GM21528 (cell line): ENCODE measurements around the gene DGKQ.

ENCODE experiments used
- ATAC-seq: cut with Tn5 transposase; IDR thresholded peaks from one replicate; pipeline ENCODE4 v1.9.1; 2021; ENCODE audit warnings: mild to moderate bottlenecking, moderate library complexity; ENCODE audit not compliant: unreplicated experiment, low FRiP score

Gene DGKQ

DNA sequence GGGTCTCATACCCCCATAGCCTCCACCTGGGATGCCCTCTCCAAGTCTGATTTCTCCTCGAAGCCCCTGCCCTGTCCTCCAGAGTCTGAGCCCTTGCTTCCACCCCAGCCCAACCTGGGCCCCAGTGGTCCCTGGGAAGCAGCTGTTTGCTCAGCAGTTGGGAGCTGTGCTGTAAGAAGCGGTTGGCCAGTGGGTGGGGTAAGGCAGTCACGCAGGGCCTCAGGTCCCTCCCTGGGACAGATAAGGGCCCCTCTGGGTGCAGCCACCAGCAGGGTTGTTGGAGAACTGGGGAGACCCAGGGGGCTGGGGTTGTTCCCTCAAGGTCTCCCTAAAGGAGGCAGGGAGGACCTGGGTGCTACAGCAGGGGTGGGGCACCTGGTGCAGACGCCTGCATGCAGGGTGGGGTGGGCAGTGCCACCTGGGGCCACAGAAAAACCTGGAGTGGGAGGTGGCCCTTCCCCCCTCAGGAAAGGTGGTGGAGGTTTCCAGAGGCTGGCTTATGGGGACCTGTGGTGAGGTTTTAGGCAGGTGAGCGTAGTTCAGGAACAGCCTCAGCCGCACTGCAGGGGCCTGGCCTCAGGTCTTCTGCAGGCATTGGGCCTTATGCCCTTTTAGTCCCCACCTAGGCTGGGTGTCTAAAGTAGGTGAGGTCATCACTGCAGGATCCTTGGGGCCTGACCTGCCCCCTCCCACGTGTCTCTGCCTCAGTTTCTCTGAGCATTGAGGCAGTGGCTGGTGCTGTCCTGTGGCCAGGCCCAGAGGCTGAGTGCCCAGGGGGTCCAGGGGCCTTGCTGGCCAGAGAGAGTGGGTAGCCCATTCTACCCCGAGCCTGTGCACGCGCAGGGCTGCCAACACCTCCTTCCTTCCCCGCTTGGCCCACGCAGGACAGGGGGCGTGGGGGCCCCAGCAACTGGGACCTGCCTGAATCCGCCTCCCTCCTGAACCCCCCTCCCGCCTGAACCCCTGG is 22.9 kb upstream of the DGKQ start:
- no peak for ATAC-seq

GRCh38 chr4:995311-996026 is 22.1 kb upstream of the DGKQ start:
- no peak for ATAC-seq

DNA sequence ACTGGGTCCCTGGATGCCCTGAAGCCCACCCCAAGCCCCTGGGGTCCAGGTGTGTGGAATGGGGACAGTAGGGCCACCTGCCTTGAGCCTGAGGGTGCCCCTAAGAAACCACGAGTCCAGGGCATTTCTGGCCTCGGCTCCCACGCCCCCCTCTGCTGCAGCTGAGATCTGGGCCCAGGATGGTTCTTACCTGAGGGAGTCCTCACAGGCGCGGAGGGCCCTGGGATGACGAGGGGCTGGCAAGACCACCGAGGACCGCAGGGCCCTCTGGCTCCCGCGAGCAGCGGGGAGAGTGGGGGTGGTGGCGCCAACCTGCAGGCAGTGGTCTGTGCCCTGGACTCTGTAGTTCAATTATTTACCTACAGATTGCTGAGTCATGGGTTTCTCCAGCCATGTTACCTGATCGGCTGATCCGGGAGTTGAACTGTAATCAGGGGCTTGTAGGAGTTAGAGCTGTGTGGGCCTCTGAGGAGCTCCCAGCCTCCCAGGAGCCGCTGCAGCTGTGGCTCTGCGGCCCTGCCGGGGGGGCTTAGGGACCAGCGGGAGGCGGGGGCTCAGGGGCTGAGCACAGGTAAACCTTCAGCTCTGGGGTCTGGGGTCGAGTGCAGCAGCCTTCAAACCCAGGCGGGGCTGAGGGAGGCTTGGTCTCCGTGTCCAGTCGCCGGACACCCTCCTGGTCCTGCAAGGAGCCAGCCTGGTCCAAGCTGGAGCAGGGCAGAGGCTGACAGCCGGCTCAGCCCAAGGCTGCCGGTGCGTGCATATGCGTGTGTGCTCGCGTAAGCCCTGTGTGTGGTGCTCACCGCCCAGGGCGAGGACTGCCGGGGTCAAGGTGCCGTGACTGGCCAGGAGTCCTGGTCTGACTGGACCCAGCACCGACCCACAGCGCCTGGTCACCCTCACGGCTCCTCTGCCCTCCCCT is 20.0 kb upstream of the DGKQ start, which contains the start of gene SLC26A1:
TSS of gene SLC26A1 (minus strand) at position 294 of the 919 bp plus-strand sequence. CDS start 1,701 bp downstream, outside the sequence.
- ATAC-seq = no peak

DNA sequence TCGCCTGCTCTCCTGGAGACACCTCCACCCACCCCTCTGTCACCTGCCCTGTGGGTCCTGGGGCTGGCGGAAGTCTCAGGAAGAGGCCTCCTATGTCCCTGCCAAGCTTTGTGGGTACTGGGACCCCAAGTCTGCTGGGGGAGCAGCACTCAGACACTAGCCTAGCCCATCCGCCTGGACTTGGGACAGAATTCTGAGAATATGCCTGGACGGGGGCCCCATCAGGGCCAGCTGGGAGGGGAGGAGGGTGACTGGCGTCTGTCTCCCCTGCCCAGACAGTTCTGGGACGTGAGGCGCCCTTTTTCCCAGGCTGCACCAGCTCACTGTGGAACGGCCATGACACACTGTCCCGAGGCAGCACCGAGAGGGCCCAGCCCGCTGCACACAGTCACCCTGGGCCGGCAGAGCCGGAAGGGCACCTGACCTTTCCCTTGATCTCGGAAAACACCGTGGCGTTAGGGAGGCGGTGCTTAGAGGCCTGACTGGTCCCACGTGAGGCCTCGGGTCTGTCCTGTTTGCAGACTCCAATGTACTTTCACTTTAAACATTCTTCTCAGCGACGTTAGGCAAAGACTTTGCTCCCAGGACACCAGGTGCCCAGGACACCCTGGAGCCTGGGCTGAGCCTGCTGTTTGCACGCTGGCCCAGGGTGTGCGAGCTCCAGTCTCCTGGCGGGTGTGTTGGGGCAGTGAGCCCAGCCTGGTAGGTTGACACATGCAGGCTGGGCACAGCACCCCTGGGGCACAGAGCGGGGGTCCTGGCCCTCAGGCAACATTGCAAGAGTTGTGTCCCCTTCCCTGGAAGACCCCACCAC is 19.1 kb upstream of the DGKQ start:
- no peak for ATAC-seq

DNA sequence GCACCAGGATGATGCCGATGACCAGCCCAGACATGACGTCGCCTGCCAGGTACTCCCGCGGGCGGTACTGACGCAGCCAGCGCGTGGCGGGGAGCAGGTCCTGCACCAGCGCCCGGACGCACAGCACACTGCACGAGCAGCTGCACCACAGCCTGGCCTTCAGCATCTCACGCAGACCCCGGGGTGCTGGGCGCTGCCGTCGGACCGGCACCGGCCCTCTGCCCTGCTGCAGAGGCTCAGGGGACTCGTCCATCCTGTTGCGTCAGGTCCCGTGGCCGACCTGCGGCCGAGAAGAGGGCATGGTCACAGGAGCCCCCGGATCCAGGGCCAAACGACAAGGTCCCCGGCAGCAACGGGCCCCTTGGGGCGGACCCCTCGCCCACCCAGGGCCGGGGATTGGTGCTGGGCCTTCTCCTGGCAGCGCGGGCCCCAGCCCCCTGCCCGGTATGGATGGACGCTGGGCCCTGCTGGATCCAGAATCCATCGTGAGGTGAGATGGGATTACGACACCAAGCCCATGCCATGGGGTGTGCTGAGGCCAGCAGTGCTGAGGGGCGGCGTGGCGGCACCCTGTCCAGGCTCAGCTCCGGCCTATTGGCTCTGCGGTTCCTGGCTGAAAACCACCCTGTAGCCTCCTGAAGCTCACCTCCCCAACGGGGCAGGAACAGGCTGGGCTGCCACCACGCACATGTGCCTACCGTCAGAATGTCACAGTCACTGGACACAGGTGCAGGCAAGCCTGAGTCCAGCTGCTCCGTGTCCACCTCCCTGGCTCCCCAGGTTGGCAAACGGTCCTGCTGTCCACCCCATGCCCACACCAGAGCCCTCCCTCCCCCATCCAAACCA is 18.3 kb upstream of the DGKQ start:
- no peak for ATAC-seq

DNA sequence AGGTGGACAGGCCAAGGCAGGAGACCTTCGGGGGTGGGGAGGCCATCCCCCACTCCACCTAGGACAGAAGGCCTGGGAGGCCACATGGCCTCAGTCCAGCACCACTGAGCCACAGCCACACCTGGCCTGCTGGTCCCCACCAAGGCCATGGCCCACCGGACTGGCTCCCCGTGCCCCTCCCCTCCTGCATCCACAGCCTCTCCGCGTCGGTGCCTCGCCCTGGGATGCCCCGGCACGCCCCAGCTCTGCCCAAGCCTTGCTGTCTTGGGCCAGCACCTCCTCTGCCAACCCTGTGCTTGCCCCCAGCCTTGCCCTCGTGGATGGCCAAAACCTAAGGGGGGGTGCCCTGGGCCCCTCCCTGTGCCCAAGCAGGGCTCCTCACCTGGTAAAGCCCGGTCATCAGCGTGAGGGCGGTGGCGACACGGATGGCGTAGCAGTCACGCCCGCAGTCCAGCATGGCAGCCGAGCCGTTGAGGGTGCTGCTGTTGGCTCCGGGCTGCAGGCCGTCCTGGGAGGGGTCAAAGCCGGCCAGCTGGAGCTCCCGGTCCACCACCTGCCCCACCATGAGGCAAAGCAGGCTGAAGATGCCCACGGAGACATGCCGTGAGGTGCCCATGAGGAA is 17.5 kb upstream of the DGKQ start:
- no peak for ATAC-seq

DNA sequence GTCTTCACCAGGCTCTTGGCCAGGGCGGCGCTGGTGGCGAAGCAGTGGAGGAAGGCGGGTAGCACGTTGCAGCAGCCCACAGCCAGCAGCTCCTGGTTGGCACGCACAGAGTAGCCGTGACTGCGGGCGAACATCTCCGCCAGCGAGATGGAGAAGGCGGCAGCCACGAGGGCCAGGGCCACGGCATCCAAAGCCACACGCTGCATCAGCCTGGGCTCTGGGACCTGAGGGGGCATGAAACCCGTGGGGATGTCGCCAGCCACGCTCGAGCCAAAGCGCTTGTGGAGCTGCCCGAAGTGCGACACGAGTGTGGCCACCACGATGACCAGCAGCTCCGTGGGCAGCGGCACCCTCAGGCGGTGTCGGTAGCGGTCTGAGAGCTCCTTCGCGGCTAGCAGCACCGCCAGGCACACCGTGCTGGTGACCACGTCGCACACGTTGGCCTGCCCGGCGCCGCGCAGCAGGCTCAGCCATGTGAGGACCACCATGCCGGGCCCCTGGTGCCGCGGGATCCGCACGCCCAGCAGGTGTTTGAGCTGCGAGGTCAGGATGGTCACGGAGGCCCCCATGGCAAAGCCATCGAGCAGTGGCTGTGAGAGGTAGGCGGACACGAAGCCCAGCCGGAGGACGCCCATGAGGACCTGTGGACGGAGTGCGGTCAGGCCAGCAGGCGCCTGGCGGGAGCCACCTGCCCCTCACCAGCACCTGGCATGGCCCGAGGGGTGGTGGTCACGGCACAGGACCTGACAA is 16.5 kb upstream of the DGKQ start:
- no peak for ATAC-seq

GRCh38 chr4:988726-989721 is 15.7 kb upstream of the DGKQ start:
- ATAC-seq = no peak

- no peak for ATAC-seq
These were observed 14.5 kb upstream of the DGKQ start for GRCh38 chr4:987624-988513.

DNA sequence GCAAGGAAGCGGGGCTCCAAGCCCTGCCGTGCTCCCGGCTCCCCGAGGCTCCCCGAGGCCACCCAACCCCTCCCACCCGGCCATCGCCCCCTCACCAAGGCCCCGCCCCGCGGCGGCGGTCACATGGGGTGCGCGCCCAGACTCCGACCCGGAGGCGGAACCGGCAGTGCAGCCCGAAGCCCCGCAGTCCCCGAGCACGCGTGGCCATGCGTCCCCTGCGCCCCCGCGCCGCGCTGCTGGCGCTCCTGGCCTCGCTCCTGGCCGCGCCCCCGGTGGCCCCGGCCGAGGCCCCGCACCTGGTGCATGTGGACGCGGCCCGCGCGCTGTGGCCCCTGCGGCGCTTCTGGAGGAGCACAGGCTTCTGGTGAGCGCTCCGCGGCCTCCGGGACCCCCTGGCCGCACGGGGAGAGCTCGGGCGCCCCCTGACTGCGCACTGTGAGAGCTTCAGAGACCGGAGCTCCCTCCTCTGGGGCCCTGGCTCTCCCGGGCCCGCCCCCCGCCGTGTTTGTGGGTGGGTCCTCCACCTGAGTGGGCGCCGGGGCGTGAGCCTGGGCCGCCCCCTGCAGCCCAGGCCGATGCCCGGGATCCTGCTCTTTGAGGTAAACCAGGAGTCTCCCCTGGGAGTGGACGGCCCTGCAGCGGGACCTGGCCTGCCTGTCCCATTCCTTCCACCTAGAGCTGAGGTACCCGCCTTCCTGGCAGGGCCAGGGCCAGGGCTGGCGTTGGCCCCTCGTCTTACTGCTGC is 13.7 kb upstream of the DGKQ start, which contains the start of gene IDUA:
TSS of gene IDUA (plus strand) at position 166 of the 745 bp plus-strand sequence. CDS start at position 207, 41 bp downstream.
- peak; percentile 76 for ATAC-seq

GRCh38 chr4:986428-986878 is 13.1 kb upstream of the DGKQ start:
- ATAC-seq = no peak

GRCh38 chr4:985123-985830 is 11.9 kb upstream of the DGKQ start:
- ATAC-seq = no peak

- ATAC-seq = no peak
These were observed 11.1 kb upstream of the DGKQ start for GRCh38 chr4:984336-985054.
